Stimulated activated CD4-positive, alpha-beta T cell treated with anti-CD3 and anti-CD28 coated beads, Interleukin-2, amount 100 ng/mL, for 4 hours (primary cell): Measurements from ENCODE around the gene OR56B1.

Source experiments
- DNase-seq: peaks from one replicate; pipeline ENCODE4 v3.0.0-alpha.2; 2020; ENCODE audit warnings: low read depth

OR56B1 gene

DNA sequence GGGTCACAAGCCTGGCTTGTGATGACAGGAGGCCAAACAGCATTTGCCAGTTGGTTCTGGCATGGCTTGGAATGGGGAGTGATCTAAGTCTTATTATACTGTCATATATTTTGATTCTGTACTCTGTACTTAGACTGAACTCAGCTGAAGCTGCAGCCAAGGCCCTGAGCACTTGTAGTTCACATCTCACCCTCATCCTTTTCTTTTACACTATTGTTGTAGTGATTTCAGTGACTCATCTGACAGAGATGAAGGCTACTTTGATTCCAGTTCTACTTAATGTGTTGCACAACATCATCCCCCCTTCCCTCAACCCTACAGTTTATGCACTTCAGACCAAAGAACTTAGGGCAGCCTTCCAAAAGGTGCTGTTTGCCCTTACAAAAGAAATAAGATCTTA, 843 bp downstream of the OR56B1 start:
- DNase-seq, result no peak

DNA sequence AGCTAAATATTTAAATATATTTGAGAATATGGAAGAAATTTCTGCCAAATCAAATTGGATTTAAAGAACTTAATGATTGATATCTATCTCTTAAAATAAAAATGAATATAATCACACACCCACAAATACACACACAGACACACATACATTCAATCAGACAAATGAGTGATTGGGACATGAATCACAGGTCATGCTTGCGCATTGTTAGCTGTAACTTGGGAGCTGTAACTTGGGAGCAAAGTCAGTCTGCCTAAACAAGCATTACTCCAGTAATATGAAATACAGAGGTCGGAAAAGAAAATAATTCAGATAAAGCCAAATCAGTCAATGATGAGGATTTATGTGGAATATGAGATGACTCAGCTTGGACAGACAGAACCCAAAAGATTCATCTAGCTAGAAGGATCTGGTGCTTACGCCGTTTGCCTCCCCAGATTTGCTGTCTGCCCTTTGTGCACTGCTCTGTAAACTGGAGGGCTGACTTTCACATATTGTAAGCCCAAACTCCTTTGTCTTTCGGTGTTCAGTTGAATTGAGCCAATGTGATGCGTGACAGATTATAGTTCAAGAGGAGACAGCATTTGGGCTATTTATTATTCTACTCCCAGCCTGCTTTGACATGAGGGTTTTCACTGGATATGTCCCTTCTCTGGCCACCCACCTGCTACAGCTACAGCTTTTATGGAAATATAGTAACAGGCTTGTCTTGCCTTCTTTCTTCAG, 1.6 kb downstream of the OR56B1 start:
- no peak for DNase-seq

DNA sequence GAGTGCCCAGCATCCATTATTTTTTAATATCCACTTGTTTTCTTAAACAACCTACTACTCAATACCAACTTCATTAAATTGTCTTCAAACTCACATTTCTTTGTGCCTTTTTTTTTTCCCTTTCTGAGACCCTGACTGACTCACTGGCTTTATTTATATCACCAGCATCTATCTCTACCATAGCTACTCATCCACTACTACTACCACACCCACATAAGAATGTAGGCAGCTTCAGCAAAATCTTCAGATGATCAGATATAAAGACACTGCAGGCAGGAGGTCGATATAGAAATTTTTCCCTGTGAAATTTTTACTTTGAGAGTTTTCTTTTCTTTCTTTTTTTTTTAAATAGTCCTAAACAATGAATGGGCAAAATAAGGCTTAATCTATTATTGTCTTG, 2.2 kb downstream of the OR56B1 start:
- DNase-seq, result no peak

DNA sequence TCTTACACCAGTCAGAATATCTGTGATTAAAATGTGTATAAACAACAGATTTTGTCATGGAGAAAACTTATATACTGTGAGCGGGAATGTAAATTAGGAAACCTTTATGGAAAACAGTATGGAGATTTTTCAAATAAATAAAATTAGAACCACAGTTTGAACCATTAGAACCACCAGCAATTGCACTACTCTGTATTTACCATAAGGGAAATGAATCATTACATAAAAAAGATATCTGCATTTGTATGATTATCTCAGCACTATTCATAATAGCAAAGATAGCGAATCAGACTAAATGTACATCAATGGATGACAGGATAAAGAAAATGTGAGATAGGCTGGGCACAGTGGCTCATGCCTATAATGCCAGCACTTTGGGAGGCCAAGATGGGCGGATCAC, 10.4 kb downstream of the OR56B1 start:
- DNase-seq, result no peak

DNA sequence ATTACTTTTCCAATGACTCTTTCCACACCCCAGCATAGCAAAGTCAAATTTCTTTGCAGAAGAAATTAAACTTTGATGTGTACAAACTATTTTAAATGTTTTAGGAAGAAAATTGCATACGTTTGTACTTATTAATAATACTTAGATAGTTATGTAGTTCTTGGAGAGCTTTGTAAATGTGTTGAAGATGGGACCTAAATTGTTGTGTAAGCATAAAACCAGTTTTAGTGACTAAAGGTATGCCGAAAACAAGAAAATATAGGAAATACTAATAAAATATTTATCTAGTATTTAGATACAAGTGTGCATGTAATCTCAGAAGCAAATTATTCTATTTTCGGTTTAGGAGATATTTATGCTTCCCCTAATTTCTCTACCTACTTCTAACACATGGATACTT, 13.6 kb downstream of the OR56B1 start:
- DNase-seq, result no peak

DNA sequence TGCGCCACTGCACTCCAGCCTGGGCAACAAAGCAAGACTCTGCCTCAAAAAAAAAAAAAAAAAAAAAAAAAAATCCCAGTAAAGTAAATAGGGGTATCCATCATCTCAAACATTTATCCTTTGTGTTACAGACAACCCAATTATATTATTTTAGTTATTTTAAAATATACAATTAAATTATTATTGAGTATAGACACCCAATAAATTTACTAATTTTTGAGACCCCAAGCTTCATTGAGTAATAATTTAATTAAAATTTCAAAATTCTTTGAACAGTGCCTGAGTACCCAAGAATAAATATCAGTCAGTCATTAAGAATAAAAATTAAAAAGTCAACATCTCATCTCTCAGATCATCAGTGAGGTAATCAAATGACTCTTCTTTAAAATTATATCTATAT, 17.7 kb downstream of the OR56B1 start, which contains the start of gene OR52N4:
Gene OR52N4, plus strand, starts transcription at position 301 of the 400 bp plus-strand sequence. CDS start 498 bp downstream, outside the sequence.
- DNase-seq, result no peak

DNA sequence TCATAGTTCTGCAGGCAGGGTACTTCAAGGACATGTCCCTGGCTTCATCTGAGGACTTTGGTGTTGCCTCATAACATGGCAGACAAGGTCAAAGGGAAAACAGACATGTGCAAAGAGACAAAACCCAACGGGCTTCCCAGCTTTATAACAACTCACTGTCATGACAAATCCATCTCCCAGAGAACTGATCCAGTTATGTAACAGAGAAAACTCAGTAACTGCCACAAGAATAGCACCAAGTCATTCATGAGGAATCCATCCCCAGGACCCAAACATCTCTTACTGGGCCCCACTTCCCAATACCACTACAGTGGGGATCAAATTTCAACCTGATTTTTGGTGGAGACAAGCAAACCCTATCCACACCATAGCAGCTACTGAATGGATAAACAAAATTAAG, 30.8 kb downstream of the OR56B1 start:
- no peak for DNase-seq

DNA sequence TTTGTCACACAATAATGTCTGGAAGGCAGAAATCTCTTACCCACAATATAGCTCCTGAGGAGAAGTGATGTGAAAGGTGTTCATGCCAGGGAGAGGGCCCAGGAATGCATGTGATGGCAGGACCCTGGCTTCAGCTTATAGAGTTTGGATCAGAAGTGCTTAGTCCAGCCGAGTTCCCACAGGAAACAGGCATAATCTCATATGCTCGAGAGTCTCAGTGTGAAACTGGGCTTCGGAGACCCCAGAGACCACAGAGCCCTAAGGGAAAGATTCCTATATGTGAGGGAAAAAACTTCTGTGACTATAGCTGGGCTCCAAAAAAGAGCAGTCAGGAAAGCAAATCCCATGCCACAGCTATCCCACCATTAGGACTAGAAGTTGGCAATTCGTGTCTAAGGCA, 47.0 kb downstream of the OR56B1 start, which contains the start of gene OR52N5:
Gene OR52N5, minus strand, starts transcription at position 101 of the 400 bp plus-strand sequence. CDS start 4,721 bp downstream, outside the sequence.
- no peak for DNase-seq
